ENCODE measurements around the gene PARVB. TPM values are rescaled to one million over a fixed set of nuclear protein-coding genes. Genes with fewer than 3 reads are reported as not detected.

PARVB gene
- polyA plus RNA-seq, 12 donors = 28.3 to 50.5 (median 42.6) TPM; not detected in 1

- DNase-seq = no peak
These were observed 60.1 kb downstream of the PARVB start for GRCh38 chr22:44084044-44084772.

GRCh38 chr22:44085743-44086270, 61.7 kb downstream of the PARVB start:
- no peak for DNase-seq

GRCh38 chr22:44086271-44087088, 62.4 kb downstream of the PARVB start:
- DNase-seq = peak; percentile 81

- DNase-seq = no peak
These were observed 63.0 kb downstream of the PARVB start for GRCh38 chr22:44087089-44087430.

GRCh38 chr22:44088976-44089570, 65.0 kb downstream of the PARVB start:
- DNase-seq = no peak

GRCh38 chr22:44089717-44090570, 65.8 kb downstream of the PARVB start:
- no peak for DNase-seq

GRCh38 chr22:44090571-44090905, 66.4 kb downstream of the PARVB start:
- DNase-seq = no peak

GRCh38 chr22:44091021-44091721, 67.1 kb downstream of the PARVB start:
- DNase-seq = no peak

- no peak for DNase-seq
These were observed 67.6 kb downstream of the PARVB start for GRCh38 chr22:44091751-44092150.

GRCh38 chr22:44092636-44093220, 68.6 kb downstream of the PARVB start:
- DNase-seq = no peak

- DNase-seq = no peak
These were observed 69.7 kb downstream of the PARVB start for GRCh38 chr22:44093791-44094190.

GRCh38 chr22:44094751-44095302, 70.7 kb downstream of the PARVB start:
- no peak for DNase-seq

- DNase-seq = no peak
These were observed 72.6 kb downstream of the PARVB start for GRCh38 chr22:44096736-44097135.

- DNase-seq = no peak
These were observed 73.3 kb downstream of the PARVB start for GRCh38 chr22:44097263-44098020.

GRCh38 chr22:44098021-44098739, 74.1 kb downstream of the PARVB start:
- DNase-seq = no peak

- no peak for DNase-seq
These were observed 74.9 kb downstream of the PARVB start for GRCh38 chr22:44098966-44099530.

GRCh38 chr22:44099696-44100095, 75.6 kb downstream of the PARVB start:
- no peak for DNase-seq

GRCh38 chr22:44100411-44100810, 76.3 kb downstream of the PARVB start:
- DNase-seq = no peak

- DNase-seq = no peak
These were observed 78.0 kb downstream of the PARVB start for GRCh38 chr22:44102121-44102520.

Data from muscle of arm (tissue), 12 donors.